Measurements from ENCODE around the gene ANO6. TPM values are rescaled to one million over a fixed set of nuclear protein-coding genes. Genes with fewer than 3 reads are reported as not detected.

The ANO6 gene
- total RNA-seq, 4 donors from 2014 or later = 16.9 to 23.0 (median 20.4) TPM

- 85 to 100% methylated on average over 1 to 2 of the region's 2 CpGs for WGBS, 2 donors (ENCODE audit: low coverage in 1 of 2)
These were observed 70.7 kb downstream of the ANO6 start for GRCh38 chr12:45286621-45287020.

GRCh38 chr12:45289245-45290215 is 73.6 kb downstream of the ANO6 start:
- WGBS, 2 donors (ENCODE audit: low coverage in 1 of 2) = 63 to 81% methylated on average over 2 to 4 of the region's 4 CpGs
- Histone ChIP-seq H3K36me3 (no peaks in the 10 kb centered on the region), H3K4me1 (peaks cover under 1 to 5% (median 3%) of the 10 kb centered on the region in 4 donors), H3K27ac (peak overlapping the region in 3 of 4 donors; percentile 15 to 39 (median 34)), H3K27me3 (peaks cover 47% of the 10 kb centered on the region), H3K4me3 (no peak overlapping the region), H3K9me3 (no peaks in the 10 kb centered on the region)
- intact Hi-C loops (cut with DNase I; ENCODE audit: low total_unique reads) (no loop called here), in situ Hi-C loops (cut with MboI; ENCODE audit: low pct_ligation_motif_present in 1 of 4, low pct_unique_long_range_greater_than_20kb in 1 of 4, low sequenced_read_pairs in 3 of 4) (no loop called here)
- no peak for DNase-seq
- no peak for TF ChIP-seq EP300 (IDR thresholded peaks at IDR 0.05; ENCODE audit: low read depth)
- no peak for TF ChIP-seq POLR2AphosphoS5 (IDR thresholded peaks at IDR 0.05)
- no peak for TF ChIP-seq POLR2A (IDR thresholded peaks at IDR 0.05)
- TF ChIP-seq CTCF (IDR thresholded peaks at IDR 0.05) = no peak

More at GRCh38 chr12:45286621-45287020, 70.7 kb downstream of the ANO6 start:
- no peak overlapping the region for H3K4me3 ChIP-seq
- H3K36me3 ChIP-seq = no peaks in the 10 kb centered on the region
- in situ Hi-C loops (cut with MboI; ENCODE audit: low pct_ligation_motif_present in 1 of 4, low pct_unique_long_range_greater_than_20kb in 1 of 4, low sequenced_read_pairs in 3 of 4) = no loop called here
- peaks cover 62% of the 10 kb centered on the region for H3K27me3 ChIP-seq
- intact Hi-C loops (cut with DNase I; ENCODE audit: low total_unique reads) = no loop called here
- peaks cover 6 to 28% (median 18%) of the 10 kb centered on the region in 4 donors for H3K4me1 ChIP-seq
- no peak overlapping the region for H3K27ac ChIP-seq
- H3K9me3 ChIP-seq = no peaks in the 10 kb centered on the region
- DNase-seq = no peak
- no peak for TF ChIP-seq POLR2A (IDR thresholded peaks at IDR 0.05)
- TF ChIP-seq POLR2AphosphoS5 (IDR thresholded peaks at IDR 0.05) = no peak
- TF ChIP-seq CTCF (IDR thresholded peaks at IDR 0.05) = no peak
- no peak for TF ChIP-seq EP300 (IDR thresholded peaks at IDR 0.05; ENCODE audit: low read depth)

- in situ Hi-C loops (cut with MboI; ENCODE audit: low pct_ligation_motif_present in 1 of 4, low pct_unique_long_range_greater_than_20kb in 1 of 4, low sequenced_read_pairs in 3 of 4) = no loop called here
- no peak overlapping the region for H3K4me3 ChIP-seq
- TF ChIP-seq POLR2AphosphoS5 (IDR thresholded peaks at IDR 0.05) (peak in 2 of 3 donors; percentile 17 to 47), EP300 (IDR thresholded peaks at IDR 0.05; ENCODE audit: low read depth) (no peak)
- H3K27me3 ChIP-seq = peaks cover 45% of the 10 kb centered on the region
- no peaks in the 10 kb centered on the region for H3K36me3 ChIP-seq
- H3K27ac ChIP-seq = peak overlapping the region in 3 of 4 donors; percentile 34 to 39 (median 37)
- intact Hi-C loops (cut with DNase I; ENCODE audit: low total_unique reads) = no loop called here
- no peak for DNase-seq
- WGBS, 2 donors (ENCODE audit: low coverage in 1 of 2) = 88 to 92% methylated on average over 2 of the region's 2 CpGs
- H3K9me3 ChIP-seq = no peaks in the 10 kb centered on the region
- H3K4me1 ChIP-seq = peaks cover 0 to 2% (median 0%) of the 10 kb centered on the region in 4 donors
These were observed 74.3 kb downstream of the ANO6 start for GRCh38 chr12:45290216-45290605.

DNA sequence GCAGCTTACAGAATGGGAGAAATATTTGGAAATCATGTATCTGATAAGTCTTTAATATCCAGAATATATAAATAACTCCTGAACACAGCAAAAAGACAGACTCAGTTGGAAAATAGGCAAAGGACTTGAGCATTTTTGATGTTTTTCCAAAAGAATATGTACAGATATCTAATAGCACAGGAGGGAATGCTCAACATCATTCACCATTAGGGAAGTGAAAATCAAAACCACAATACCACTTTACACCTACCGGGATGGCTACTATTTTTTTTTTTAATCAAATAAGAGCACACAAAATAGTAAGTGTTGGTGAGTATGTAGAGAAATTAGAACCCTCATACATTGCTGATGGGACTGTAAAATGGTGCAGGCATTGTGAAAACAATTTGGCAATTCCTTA is 75.6 kb downstream of the ANO6 start:
- DNase-seq = no peak
- H3K27me3 ChIP-seq = peaks cover 34% of the 10 kb centered on the region
- TF ChIP-seq CTCF (IDR thresholded peaks at IDR 0.05) (no peak), POLR2AphosphoS5 (IDR thresholded peaks at IDR 0.05) (no peak), POLR2A (IDR thresholded peaks at IDR 0.05) (no peak), EP300 (IDR thresholded peaks at IDR 0.05; ENCODE audit: low read depth) (no peak)
- no peaks in the 10 kb centered on the region for H3K9me3 ChIP-seq
- H3K27ac ChIP-seq = peak overlapping the region; percentile 60 to 79 (median 71)
- H3K4me1 ChIP-seq = peaks cover 0 to 2% (median 0%) of the 10 kb centered on the region in 4 donors
- in situ Hi-C loops (cut with MboI; ENCODE audit: low pct_ligation_motif_present in 1 of 4, low pct_unique_long_range_greater_than_20kb in 1 of 4, low sequenced_read_pairs in 3 of 4) = no loop called here
- no peaks in the 10 kb centered on the region for H3K36me3 ChIP-seq
- WGBS, 2 donors (ENCODE audit: low coverage in 1 of 2) = 67 to 73% methylated on average over 1 of the region's 1 CpG
- H3K4me3 ChIP-seq = no peak overlapping the region
- intact Hi-C loops (cut with DNase I; ENCODE audit: low total_unique reads) = no loop called here
